ENCODE results near the gene CORO2B. TPM values are rescaled to one million over a fixed set of nuclear protein-coding genes. Genes with fewer than 3 reads are reported as not detected.

The CORO2B gene
- total RNA-seq, 1 donor from 2014 or later, result 1.0 TPM

GRCh38 chr15:68567345-68567744 is 11.4 kb upstream of the CORO2B start:
- Mint-ChIP-seq H3K4me3 (no peak overlapping the region), H3K9me3 (no peaks in the 10 kb centered on the region), H3K4me1 (peaks cover 36% of the 10 kb centered on the region), H3K36me3 (no peaks in the 10 kb centered on the region), H3K27me3 (ENCODE audit: insufficient read depth, low read depth) (peaks cover 5% of the 10 kb centered on the region), H3K27ac (no peak overlapping the region)
- H4K20me1 ChIP-seq (ENCODE audit: low read depth), result no peaks in the 10 kb centered on the region
- no peaks in the 10 kb centered on the region for H3K27me3 ChIP-seq
- TF ChIP-seq EZH2 (IDR thresholded peaks at IDR 0.05) (no peak), EZH2phosphoT487 (IDR thresholded peaks at IDR 0.05) (no peak), CTCF (IDR thresholded peaks at IDR 0.05) (no peak)
- H3K9me3 ChIP-seq (ENCODE audit: low read depth), result no peaks in the 10 kb centered on the region
- no peak overlapping the region for H2AFZ ChIP-seq (replicated peaks)
- peaks cover 13% of the 10 kb centered on the region for H3F3A ChIP-seq (ENCODE audit: low read depth)
- H3K27ac ChIP-seq, result no peak overlapping the region
- peaks cover 13% of the 10 kb centered on the region for H3K4me1 ChIP-seq
- H3K4me3 ChIP-seq, result no peak overlapping the region
- no peaks in the 10 kb centered on the region for H3K36me3 ChIP-seq
- DNase-seq (ENCODE audit: low spot score), result no peak
- H3K9ac ChIP-seq, result no peak overlapping the region
- no peak overlapping the region for H3K4me2 ChIP-seq
- H3K79me2 ChIP-seq (ENCODE audit: low read depth), result no peaks in the 10 kb centered on the region

- TF ChIP-seq EZH2phosphoT487 (IDR thresholded peaks at IDR 0.05) (no peak), EZH2 (IDR thresholded peaks at IDR 0.05) (no peak), CTCF (IDR thresholded peaks at IDR 0.05) (no peak)
- peaks cover 18% of the 10 kb centered on the region for H3F3A ChIP-seq (ENCODE audit: low read depth)
- Mint-ChIP-seq H3K4me1 (peaks cover 65% of the 10 kb centered on the region), H3K4me3 (no peak overlapping the region), H3K27ac (peak overlapping the region; percentile 92), H3K36me3 (no peaks in the 10 kb centered on the region), H3K9me3 (no peaks in the 10 kb centered on the region), H3K27me3 (ENCODE audit: insufficient read depth, low read depth) (peaks cover 18% of the 10 kb centered on the region)
- DNase-seq (ENCODE audit: low spot score), result no peak
- H3K27me3 ChIP-seq, result no peaks in the 10 kb centered on the region
- no peak overlapping the region for H3K4me3 ChIP-seq
- no peak overlapping the region for H3K4me2 ChIP-seq
- no peaks in the 10 kb centered on the region for H3K79me2 ChIP-seq (ENCODE audit: low read depth)
- H3K9me3 ChIP-seq (ENCODE audit: low read depth), result no peaks in the 10 kb centered on the region
- H3K4me1 ChIP-seq, result peaks cover 27% of the 10 kb centered on the region
- no peaks in the 10 kb centered on the region for H3K36me3 ChIP-seq
- H3K9ac ChIP-seq, result no peak overlapping the region
- H3K27ac ChIP-seq, result no peak overlapping the region
- no peaks in the 10 kb centered on the region for H4K20me1 ChIP-seq (ENCODE audit: low read depth)
- no peak overlapping the region for H2AFZ ChIP-seq (replicated peaks)
These were observed 7.8 kb upstream of the CORO2B start for GRCh38 chr15:68570974-68571373.

GRCh38 chr15:68571582-68571981 is 7.2 kb upstream of the CORO2B start:
- Histone ChIP-seq H3K4me2 (no peak overlapping the region), H3K4me1 (peaks cover 27% of the 10 kb centered on the region)
- TF ChIP-seq EZH2 (IDR thresholded peaks at IDR 0.05), result no peak
- no peak for TF ChIP-seq CTCF (IDR thresholded peaks at IDR 0.05)
- no peak for TF ChIP-seq EZH2phosphoT487 (IDR thresholded peaks at IDR 0.05)

More at GRCh38 chr15:68571582-68571981, 7.2 kb upstream of the CORO2B start:
- Histone ChIP-seq H3K36me3 (no peaks in the 10 kb centered on the region), H3K27me3 (peaks cover 6% of the 10 kb centered on the region), H3K9me3 (ENCODE audit: low read depth) (no peaks in the 10 kb centered on the region), H3F3A (ENCODE audit: low read depth) (peaks cover 17% of the 10 kb centered on the region), H3K9ac (no peak overlapping the region), H2AFZ (replicated peaks) (no peak overlapping the region), H3K27ac (no peak overlapping the region), H4K20me1 (ENCODE audit: low read depth) (no peaks in the 10 kb centered on the region), H3K4me3 (no peak overlapping the region), H3K79me2 (ENCODE audit: low read depth) (no peaks in the 10 kb centered on the region)
- Mint-ChIP-seq H3K4me3 (peak overlapping the region; percentile 63), H3K27me3 (ENCODE audit: insufficient read depth, low read depth) (peaks cover 22% of the 10 kb centered on the region), H3K27ac (peak overlapping the region; percentile 92), H3K4me1 (peaks cover 68% of the 10 kb centered on the region), H3K9me3 (no peaks in the 10 kb centered on the region), H3K36me3 (no peaks in the 10 kb centered on the region)
- DNase-seq (ENCODE audit: low spot score), result no peak

Data from neural progenitor cell (in vitro differentiated cells).